Measurements from ENCODE around the gene IL6R. TPM values are rescaled to one million over a fixed set of nuclear protein-coding genes. Genes with fewer than 3 reads are reported as not detected.
"Not testable (repeated sequence)": the region's sequence is repeated elsewhere in the genome, so short reads cannot be mapped to it uniquely, and the experiment has no call there.

The IL6R gene
- total and polyA plus RNA-seq, 2 experiments from 2014 or later, result 35.1 to 38.5 TPM

- no peaks in the 10 kb centered on the region for H3K4me1 ChIP-seq (ENCODE audit: insufficient read depth)
- no peak overlapping the region for H3K27ac ChIP-seq
- no peaks in the 10 kb centered on the region for H3K27me3 ChIP-seq
- TF ChIP-seq EZH2phosphoT487 (IDR thresholded peaks at IDR 0.05; ENCODE audit: low read depth, severe bottlenecking, unreplicated experiment) (no peak), CTCF (IDR thresholded peaks at IDR 0.05; ENCODE audit: poor library complexity) (no peak), EZH2 (IDR thresholded peaks at IDR 0.05; ENCODE audit: borderline replicate concordance) (no peak)
- H3K4me3 ChIP-seq, result no peak overlapping the region
- no peaks in the 10 kb centered on the region for H3K79me2 ChIP-seq
- no peak for DNase-seq (ENCODE audit: low spot score)
- 94% methylated on average over 3 of the region's 3 CpGs for WGBS (ENCODE audit: low lambda C conversion rate, missing lambda C conversion rate)
- no peaks in the 10 kb centered on the region for H4K20me1 ChIP-seq (ENCODE audit: insufficient read depth, poor library complexity, severe bottlenecking)
- no peak overlapping the region for H2AFZ ChIP-seq
- H3K9me2 ChIP-seq (replicated peaks; ENCODE audit: insufficient read depth), result no peaks in the 10 kb centered on the region
- H3K36me3 ChIP-seq (replicated peaks; ENCODE audit: insufficient read depth, low read depth), result no peaks in the 10 kb centered on the region
- H3K9me3 ChIP-seq (ENCODE audit: low read depth), result no peaks in the 10 kb centered on the region
- H3K4me2 ChIP-seq, result no peak overlapping the region
Observed at GRCh38 chr1:154361357-154361756, 43.8 kb upstream of the IL6R start.

- H3K27me3 ChIP-seq, result no peaks in the 10 kb centered on the region
- DNase-seq (ENCODE audit: low spot score), result no peak
- no peak overlapping the region for H2AFZ ChIP-seq
- no peak overlapping the region for H3K27ac ChIP-seq
- 67% methylated on average over 6 of the region's 6 CpGs for WGBS (ENCODE audit: low lambda C conversion rate, missing lambda C conversion rate)
- H3K9me2 ChIP-seq (replicated peaks; ENCODE audit: insufficient read depth), result no peaks in the 10 kb centered on the region
- H3K9me3 ChIP-seq (ENCODE audit: low read depth), result no peaks in the 10 kb centered on the region
- no peaks in the 10 kb centered on the region for H3K79me2 ChIP-seq
- TF ChIP-seq EZH2phosphoT487 (IDR thresholded peaks at IDR 0.05; ENCODE audit: low read depth, severe bottlenecking, unreplicated experiment) (no peak), CTCF (IDR thresholded peaks at IDR 0.05; ENCODE audit: poor library complexity) (no peak), EZH2 (IDR thresholded peaks at IDR 0.05; ENCODE audit: borderline replicate concordance) (no peak)
- no peak overlapping the region for H3K4me3 ChIP-seq
- H3K4me1 ChIP-seq (ENCODE audit: insufficient read depth), result no peaks in the 10 kb centered on the region
- no peaks in the 10 kb centered on the region for H4K20me1 ChIP-seq (ENCODE audit: insufficient read depth, poor library complexity, severe bottlenecking)
- H3K4me2 ChIP-seq, result no peak overlapping the region
- no peaks in the 10 kb centered on the region for H3K36me3 ChIP-seq (replicated peaks; ENCODE audit: insufficient read depth, low read depth)
Observed at GRCh38 chr1:154371436-154371835, 33.7 kb upstream of the IL6R start.

DNA sequence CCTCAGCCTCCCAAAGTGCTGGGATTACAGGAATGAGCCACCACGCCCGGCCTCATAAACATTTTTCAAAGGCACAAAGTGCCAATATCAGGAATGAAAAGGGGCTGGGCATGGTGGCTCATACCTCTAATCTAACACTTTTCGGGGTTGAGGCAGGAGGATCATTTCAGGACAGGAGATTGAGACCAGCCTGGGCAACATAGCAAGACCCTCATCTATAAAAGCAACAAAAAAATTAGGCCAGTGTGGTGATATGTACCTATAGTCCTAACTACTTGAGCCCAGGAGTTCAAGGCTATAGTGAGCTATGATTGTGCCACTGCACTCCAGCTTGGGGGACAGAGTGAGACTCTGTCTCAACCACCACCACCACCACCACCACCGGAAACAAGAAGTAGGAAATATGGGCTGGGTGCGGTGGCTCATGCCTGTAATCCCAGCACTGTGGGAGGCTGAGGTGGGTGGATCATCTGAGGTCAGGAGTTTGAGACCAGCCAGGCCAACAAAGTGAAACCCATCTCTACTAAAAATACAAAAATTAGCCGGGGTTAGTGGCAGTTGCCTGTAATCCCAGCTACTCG is 31.3 kb upstream of the IL6R start:
- not testable (repeated sequence) for H3K27ac ChIP-seq; H3K4me1 ChIP-seq (ENCODE audit: insufficient read depth); H2AFZ ChIP-seq; H3K27me3 ChIP-seq; H3K9me2 ChIP-seq (replicated peaks; ENCODE audit: insufficient read depth); H3K36me3 ChIP-seq (replicated peaks; ENCODE audit: insufficient read depth, low read depth); H4K20me1 ChIP-seq (ENCODE audit: insufficient read depth, poor library complexity, severe bottlenecking); H3K4me2 ChIP-seq; H3K79me2 ChIP-seq; H3K4me3 ChIP-seq; H3K9me3 ChIP-seq (ENCODE audit: low read depth); DNase-seq (ENCODE audit: low spot score)
- WGBS (ENCODE audit: low lambda C conversion rate, missing lambda C conversion rate), result 89% methylated on average over 7 of the region's 7 CpGs

DNA sequence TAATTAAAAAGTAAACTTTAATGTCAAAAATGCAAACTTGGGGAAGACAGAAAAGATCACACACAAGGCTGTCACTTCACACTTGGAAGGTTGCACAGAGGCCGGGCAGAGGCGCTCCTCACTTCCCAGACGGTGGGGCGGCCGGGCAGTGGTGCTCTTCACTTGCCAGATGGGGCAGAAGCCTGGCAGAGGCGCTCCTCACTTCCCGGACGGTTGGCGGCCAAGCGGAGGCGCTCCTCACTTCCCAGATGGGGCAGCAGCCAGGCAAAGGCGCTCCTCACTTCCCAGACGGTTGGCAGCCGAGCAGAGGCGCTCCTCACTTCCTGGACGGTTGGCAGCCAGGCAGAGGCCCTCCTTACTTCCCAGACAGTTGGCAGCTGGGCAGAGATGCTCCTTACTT is 25.8 kb upstream of the IL6R start:
- H3K79me2 ChIP-seq, result no peaks in the 10 kb centered on the region
- H3K9me2 ChIP-seq (replicated peaks; ENCODE audit: insufficient read depth), result no peaks in the 10 kb centered on the region
- no peaks in the 10 kb centered on the region for H3K9me3 ChIP-seq (ENCODE audit: low read depth)
- WGBS (ENCODE audit: low lambda C conversion rate, missing lambda C conversion rate), result 87% methylated on average over 16 of the region's 16 CpGs
- H4K20me1 ChIP-seq (ENCODE audit: insufficient read depth, poor library complexity, severe bottlenecking), result no peaks in the 10 kb centered on the region
- no peak for TF ChIP-seq CTCF (IDR thresholded peaks at IDR 0.05; ENCODE audit: poor library complexity)
- TF ChIP-seq EZH2phosphoT487 (IDR thresholded peaks at IDR 0.05; ENCODE audit: low read depth, severe bottlenecking, unreplicated experiment), result no peak
- TF ChIP-seq EZH2 (IDR thresholded peaks at IDR 0.05; ENCODE audit: borderline replicate concordance), result no peak
- H2AFZ ChIP-seq, result no peak overlapping the region
- H3K36me3 ChIP-seq (replicated peaks; ENCODE audit: insufficient read depth, low read depth), result no peaks in the 10 kb centered on the region
- no peaks in the 10 kb centered on the region for H3K27me3 ChIP-seq
- no peak overlapping the region for H3K4me2 ChIP-seq
- H3K27ac ChIP-seq, result no peak overlapping the region
- no peaks in the 10 kb centered on the region for H3K4me1 ChIP-seq (ENCODE audit: insufficient read depth)
- no peak overlapping the region for H3K4me3 ChIP-seq
- DNase-seq (ENCODE audit: low spot score), result no peak
